Measurements from ENCODE around the gene NT5C1A. TPM values are rescaled to one million over a fixed set of nuclear protein-coding genes. Genes with fewer than 3 reads are reported as not detected.

The NT5C1A gene
- total and polyA plus RNA-seq, 12 donors = 0.17 to 7.8 (median 0.97) TPM; not detected in 1

- Histone ChIP-seq H3K9me3 (replicated peaks in 1 of 3) (no peaks in the 10 kb centered on the region), H3K4me1 (replicated peaks in 1 of 2) (peaks cover 10 to 19% of the 10 kb centered on the region in 2 donors), H3K4me3 (no peak overlapping the region), H3K27me3 (peaks cover 25% of the 10 kb centered on the region), H3K27ac (no peak overlapping the region), H3K36me3 (replicated peaks in 1 of 2) (no peaks in the 10 kb centered on the region)
- WGBS, 4 donors = 83 to 92% (median 89%) methylated on average over 1 of the region's 1 CpG
- TF ChIP-seq CTCF (IDR thresholded peaks at IDR 0.05) (no peak), POLR2A (IDR thresholded peaks at IDR 0.05) (no peak)
- intact Hi-C loops (cut with DNase I) = no loop called here
- peak in 1 of 7 donors; percentile 33 for DNase-seq
These were observed 22.1 kb upstream of the NT5C1A start for GRCh38 chr1:39694026-39694425.

- Histone ChIP-seq H3K27ac (no peak overlapping the region), H3K27me3 (peaks cover 35% of the 10 kb centered on the region), H3K36me3 (replicated peaks in 1 of 2) (no peaks in the 10 kb centered on the region), H3K9me3 (replicated peaks in 1 of 3) (no peaks in the 10 kb centered on the region), H3K4me3 (peak overlapping the region in 1 of 4 donors; percentile 44), H3K4me1 (replicated peaks in 1 of 2) (peaks cover 10 to 19% of the 10 kb centered on the region in 2 donors)
- 8 to 17% (median 12%) methylated on average over 13 to 56 of the region's 56 CpGs for WGBS, 4 donors
- intact Hi-C loops (cut with DNase I) = no loop called here
- DNase-seq = peak in 3 of 7 donors; percentile 20 to 64 (median 29)
- TF ChIP-seq CTCF (IDR thresholded peaks at IDR 0.05) = no peak
- TF ChIP-seq POLR2A (IDR thresholded peaks at IDR 0.05) = no peak
These were observed 20.5 kb upstream of the NT5C1A start for GRCh38 chr1:39692152-39693074.

GRCh38 chr1:39691383-39692151 is 19.7 kb upstream of the NT5C1A start, which contains the start of gene HPCAL4:
Gene HPCAL4, minus strand, starts transcription at chr1:39691433. Its CDS starts 6,830 bp downstream, at chr1:39684603.
- Histone ChIP-seq H3K9me3 (replicated peaks in 1 of 3) (no peaks in the 10 kb centered on the region), H3K4me3 (peak within 1 kb of the TSS in 1 of 4 donors; percentile 44), H3K27ac (no peak within 1 kb of the TSS), H3K36me3 (replicated peaks in 1 of 2) (no peaks in the 10 kb centered on the region), H3K4me1 (replicated peaks in 1 of 2) (peaks cover 10 to 19% of the 10 kb centered on the region in 2 donors), H3K27me3 (peaks cover 35% of the 10 kb centered on the region)
- intact Hi-C loops (cut with DNase I) = no loop called here
- TF ChIP-seq CTCF (IDR thresholded peaks at IDR 0.05) = no peak
- TF ChIP-seq POLR2A (IDR thresholded peaks at IDR 0.05) = peak in 1 of 2 donors; percentile 43
- peak; percentile 92 to 97 (median 94) for DNase-seq
- WGBS, 4 donors = 3 to 7% (median 4%) methylated on average over 13 to 47 of the region's 47 CpGs
